ENCODE measurements around the gene PLD1. TPM values are rescaled to one million over a fixed set of nuclear protein-coding genes. Genes with fewer than 3 reads are reported as not detected.

The PLD1 gene
- polyA plus RNA-seq, 4 donors, result 35.9 to 99.1 (median 72.1) TPM

GRCh38 chr3:171807129-171807675, 3.1 kb downstream of the PLD1 start:
- H3K4me3 ChIP-seq (ENCODE audit: low read depth in 1 of 3, low read length in 3 of 3), result no peak overlapping the region
- H3K27me3 ChIP-seq (ENCODE audit: control insufficient read depth in 3 of 3, insufficient read depth in 3 of 3, low read length in 3 of 3), result no peaks in the 10 kb centered on the region
- FAIRE-seq (no peak), DNase-seq (no peak)
- no peaks in the 10 kb centered on the region for H3K9me3 ChIP-seq (ENCODE audit: control insufficient read depth in 2 of 2, insufficient read depth in 1 of 2, low read depth in 1 of 2, low read length in 1 of 2)
- WGBS, 3 donors, result 89 to 94% (median 94%) methylated on average over 7 of the region's 7 CpGs
- no peaks in the 10 kb centered on the region for H3K36me3 ChIP-seq (ENCODE audit: control insufficient read depth in 3 of 3, insufficient read depth in 2 of 3, low read depth in 1 of 3, low read length in 3 of 3)
- H3K27ac ChIP-seq (ENCODE audit: low read depth in 1 of 3, low read length in 2 of 3), result peak overlapping the region in 1 of 3 donors; percentile 77
- peaks cover 0 to 26% (median 5%) of the 10 kb centered on the region in 3 donors for H3K4me1 ChIP-seq (ENCODE audit: control insufficient read depth in 3 of 3, insufficient read depth in 2 of 3, low read depth in 1 of 3, low read length in 2 of 3)

GRCh38 chr3:171806200-171807128, 3.8 kb downstream of the PLD1 start:
- H3K36me3 ChIP-seq (ENCODE audit: control insufficient read depth in 3 of 3, insufficient read depth in 2 of 3, low read depth in 1 of 3, low read length in 3 of 3), result no peaks in the 10 kb centered on the region
- peaks cover 0 to 28% (median 5%) of the 10 kb centered on the region in 3 donors for H3K4me1 ChIP-seq (ENCODE audit: control insufficient read depth in 3 of 3, insufficient read depth in 2 of 3, low read depth in 1 of 3, low read length in 2 of 3)
- H3K4me3 ChIP-seq (ENCODE audit: low read depth in 1 of 3, low read length in 3 of 3), result no peak overlapping the region
- no peaks in the 10 kb centered on the region for H3K9me3 ChIP-seq (ENCODE audit: control insufficient read depth in 2 of 2, insufficient read depth in 1 of 2, low read depth in 1 of 2, low read length in 1 of 2)
- peak in 1 of 2 donors; percentile 32 for DNase-seq
- no peak for FAIRE-seq
- H3K27me3 ChIP-seq (ENCODE audit: control insufficient read depth in 3 of 3, insufficient read depth in 3 of 3, low read length in 3 of 3), result no peaks in the 10 kb centered on the region
- WGBS, 3 donors, result 48 to 79% (median 67%) methylated on average over 5 of the region's 5 CpGs
- peak overlapping the region in 1 of 3 donors; percentile 77 for H3K27ac ChIP-seq (ENCODE audit: low read depth in 1 of 3, low read length in 2 of 3)

DNA sequence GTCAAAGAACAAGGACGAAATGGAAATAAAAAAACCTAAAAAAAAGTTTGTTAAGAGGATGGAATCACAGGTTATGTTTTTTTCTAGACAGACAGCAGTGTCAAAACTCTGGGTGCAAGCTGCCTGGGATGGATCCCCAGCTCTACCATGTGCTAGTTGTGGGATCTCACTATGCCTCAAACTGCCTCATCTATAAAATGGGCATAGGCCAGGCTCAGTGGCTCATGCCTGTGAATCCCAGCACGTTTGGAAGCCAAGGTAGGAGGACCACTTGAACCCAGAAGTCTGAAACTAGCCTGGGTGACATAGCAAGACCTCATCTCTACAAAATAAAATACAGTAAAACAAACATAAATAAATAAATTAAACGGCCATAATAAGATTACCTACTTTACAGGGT, 4.6 kb downstream of the PLD1 start:
- no peak for FAIRE-seq
- WGBS, 3 donors, result 42 to 54% (median 50%) methylated on average over 3 of the region's 3 CpGs
- no peak for DNase-seq
- Histone ChIP-seq H3K4me1 (ENCODE audit: control insufficient read depth in 3 of 3, insufficient read depth in 2 of 3, low read depth in 1 of 3, low read length in 2 of 3) (peaks cover 0 to 20% (median 5%) of the 10 kb centered on the region in 3 donors), H3K4me3 (ENCODE audit: low read depth in 1 of 3, low read length in 3 of 3) (no peak overlapping the region), H3K36me3 (ENCODE audit: control insufficient read depth in 3 of 3, insufficient read depth in 2 of 3, low read depth in 1 of 3, low read length in 3 of 3) (no peaks in the 10 kb centered on the region), H3K9me3 (ENCODE audit: control insufficient read depth in 2 of 2, insufficient read depth in 1 of 2, low read depth in 1 of 2, low read length in 1 of 2) (no peaks in the 10 kb centered on the region), H3K27ac (ENCODE audit: low read depth in 1 of 3, low read length in 2 of 3) (peak overlapping the region in 1 of 3 donors; percentile 79), H3K27me3 (ENCODE audit: control insufficient read depth in 3 of 3, insufficient read depth in 3 of 3, low read length in 3 of 3) (no peaks in the 10 kb centered on the region)

DNA sequence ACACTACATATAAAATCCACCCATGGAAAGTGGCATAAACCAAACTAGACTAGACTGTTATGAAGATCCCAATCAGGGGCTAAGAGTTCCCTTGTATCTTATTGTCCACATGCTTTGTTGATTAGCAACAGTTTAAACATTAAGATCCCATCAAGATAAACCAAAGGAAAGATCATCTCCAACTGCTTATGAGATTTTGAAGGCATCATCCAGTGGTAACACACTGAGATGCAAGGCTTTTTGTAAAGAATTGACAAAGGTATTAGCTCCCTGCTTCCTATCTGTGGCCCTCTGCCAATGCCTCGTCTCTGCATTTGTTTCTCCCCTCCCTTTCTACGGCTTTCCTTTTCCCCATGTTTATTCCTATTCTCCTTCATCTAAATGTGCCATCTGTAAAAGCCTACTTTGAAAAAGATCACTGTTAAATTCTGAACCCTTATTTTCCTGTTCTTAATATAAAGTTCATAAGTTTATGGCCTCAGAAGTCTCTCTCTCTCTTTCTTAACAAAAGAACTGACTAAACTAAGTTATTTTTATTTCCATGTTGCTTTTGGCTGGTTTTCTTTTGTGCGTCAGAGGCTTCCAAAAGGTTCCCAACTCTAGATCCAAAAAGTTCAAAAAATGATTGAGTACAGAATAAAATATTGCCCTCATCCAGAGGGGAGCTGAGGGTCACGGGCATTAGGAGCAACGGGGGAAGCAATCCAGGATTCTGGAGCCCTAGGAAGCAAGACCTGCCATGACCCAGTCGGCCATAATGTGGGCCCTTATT, 5.5 kb downstream of the PLD1 start:
- H3K9me3 ChIP-seq (ENCODE audit: control insufficient read depth in 2 of 2, insufficient read depth in 1 of 2, low read depth in 1 of 2, low read length in 1 of 2), result no peaks in the 10 kb centered on the region
- H3K27ac ChIP-seq (ENCODE audit: low read depth in 1 of 3, low read length in 2 of 3), result peak overlapping the region in 1 of 3 donors; percentile 79
- H3K36me3 ChIP-seq (ENCODE audit: control insufficient read depth in 3 of 3, insufficient read depth in 2 of 3, low read depth in 1 of 3, low read length in 3 of 3), result no peaks in the 10 kb centered on the region
- WGBS, 3 donors, result 58 to 76% (median 68%) methylated on average over 6 of the region's 6 CpGs
- peaks cover 0 to 18% (median 5%) of the 10 kb centered on the region in 3 donors for H3K4me1 ChIP-seq (ENCODE audit: control insufficient read depth in 3 of 3, insufficient read depth in 2 of 3, low read depth in 1 of 3, low read length in 2 of 3)
- FAIRE-seq, result no peak
- no peak overlapping the region for H3K4me3 ChIP-seq (ENCODE audit: low read depth in 1 of 3, low read length in 3 of 3)
- no peaks in the 10 kb centered on the region for H3K27me3 ChIP-seq (ENCODE audit: control insufficient read depth in 3 of 3, insufficient read depth in 3 of 3, low read length in 3 of 3)
- no peak for DNase-seq

DNA sequence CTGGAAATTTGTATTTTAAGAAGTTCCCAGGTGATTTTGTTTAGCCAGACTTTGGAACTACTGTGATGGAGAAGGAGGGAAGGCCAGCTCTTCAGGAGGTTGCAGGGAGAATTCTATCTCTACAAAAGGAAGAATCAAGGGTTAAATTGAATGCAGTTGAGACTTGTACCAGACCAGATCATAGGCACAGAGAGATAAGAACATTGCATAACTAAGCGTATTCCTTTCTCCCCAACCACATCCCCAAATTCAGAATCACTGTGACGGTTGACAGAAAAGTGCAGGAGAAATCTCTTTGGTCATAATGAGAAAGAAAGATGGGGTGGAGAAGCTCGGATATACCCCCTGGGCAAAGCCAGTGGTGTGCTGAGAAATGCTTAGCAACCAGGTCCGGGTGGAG, 7.2 kb downstream of the PLD1 start:
- H3K9me3 ChIP-seq (ENCODE audit: control insufficient read depth in 2 of 2, insufficient read depth in 1 of 2, low read depth in 1 of 2, low read length in 1 of 2), result no peaks in the 10 kb centered on the region
- peaks cover 0 to 13% (median 5%) of the 10 kb centered on the region in 3 donors for H3K4me1 ChIP-seq (ENCODE audit: control insufficient read depth in 3 of 3, insufficient read depth in 2 of 3, low read depth in 1 of 3, low read length in 2 of 3)
- H3K4me3 ChIP-seq (ENCODE audit: low read depth in 1 of 3, low read length in 3 of 3), result no peak overlapping the region
- H3K27me3 ChIP-seq (ENCODE audit: control insufficient read depth in 3 of 3, insufficient read depth in 3 of 3, low read length in 3 of 3), result no peaks in the 10 kb centered on the region
- no peaks in the 10 kb centered on the region for H3K36me3 ChIP-seq (ENCODE audit: control insufficient read depth in 3 of 3, insufficient read depth in 2 of 3, low read depth in 1 of 3, low read length in 3 of 3)
- no peak for FAIRE-seq
- 82 to 92% (median 85%) methylated on average over 4 of the region's 4 CpGs for WGBS, 3 donors
- H3K27ac ChIP-seq (ENCODE audit: low read depth in 1 of 3, low read length in 2 of 3), result peak overlapping the region in 1 of 3 donors; percentile 7
- DNase-seq, result no peak

DNA sequence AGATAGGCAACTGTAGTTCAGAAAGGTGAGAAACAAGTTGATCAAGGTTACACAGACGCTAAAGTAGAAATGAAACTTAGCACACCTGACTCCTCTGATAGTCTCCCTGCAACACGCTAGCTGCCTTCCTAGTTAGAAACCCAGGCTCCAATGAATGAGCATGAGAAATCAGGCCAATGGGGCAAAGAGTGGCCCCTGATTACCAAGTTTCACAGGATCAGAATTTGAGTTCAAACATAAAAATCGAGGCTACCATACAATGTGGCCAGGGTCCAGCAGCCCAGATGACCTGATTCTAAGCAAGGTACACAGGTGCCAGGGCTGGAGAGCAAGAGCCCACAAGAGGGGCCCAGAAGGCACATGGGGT, 7.7 kb downstream of the PLD1 start:
- peak overlapping the region in 2 of 3 donors; percentile 22 to 28 for H3K27ac ChIP-seq (ENCODE audit: low read depth in 1 of 3, low read length in 2 of 3)
- no peak for FAIRE-seq
- no peak overlapping the region for H3K4me3 ChIP-seq (ENCODE audit: low read depth in 1 of 3, low read length in 3 of 3)
- no peaks in the 10 kb centered on the region for H3K9me3 ChIP-seq (ENCODE audit: control insufficient read depth in 2 of 2, insufficient read depth in 1 of 2, low read depth in 1 of 2, low read length in 1 of 2)
- no peaks in the 10 kb centered on the region for H3K27me3 ChIP-seq (ENCODE audit: control insufficient read depth in 3 of 3, insufficient read depth in 3 of 3, low read length in 3 of 3)
- peak; percentile 30 to 50 for DNase-seq
- H3K36me3 ChIP-seq (ENCODE audit: control insufficient read depth in 3 of 3, insufficient read depth in 2 of 3, low read depth in 1 of 3, low read length in 3 of 3), result no peaks in the 10 kb centered on the region
- 18 to 65% (median 35%) methylated on average over 3 of the region's 3 CpGs for WGBS, 3 donors
- H3K4me1 ChIP-seq (ENCODE audit: control insufficient read depth in 3 of 3, insufficient read depth in 2 of 3, low read depth in 1 of 3, low read length in 2 of 3), result peaks cover 0 to 13% (median 5%) of the 10 kb centered on the region in 3 donors

DNA sequence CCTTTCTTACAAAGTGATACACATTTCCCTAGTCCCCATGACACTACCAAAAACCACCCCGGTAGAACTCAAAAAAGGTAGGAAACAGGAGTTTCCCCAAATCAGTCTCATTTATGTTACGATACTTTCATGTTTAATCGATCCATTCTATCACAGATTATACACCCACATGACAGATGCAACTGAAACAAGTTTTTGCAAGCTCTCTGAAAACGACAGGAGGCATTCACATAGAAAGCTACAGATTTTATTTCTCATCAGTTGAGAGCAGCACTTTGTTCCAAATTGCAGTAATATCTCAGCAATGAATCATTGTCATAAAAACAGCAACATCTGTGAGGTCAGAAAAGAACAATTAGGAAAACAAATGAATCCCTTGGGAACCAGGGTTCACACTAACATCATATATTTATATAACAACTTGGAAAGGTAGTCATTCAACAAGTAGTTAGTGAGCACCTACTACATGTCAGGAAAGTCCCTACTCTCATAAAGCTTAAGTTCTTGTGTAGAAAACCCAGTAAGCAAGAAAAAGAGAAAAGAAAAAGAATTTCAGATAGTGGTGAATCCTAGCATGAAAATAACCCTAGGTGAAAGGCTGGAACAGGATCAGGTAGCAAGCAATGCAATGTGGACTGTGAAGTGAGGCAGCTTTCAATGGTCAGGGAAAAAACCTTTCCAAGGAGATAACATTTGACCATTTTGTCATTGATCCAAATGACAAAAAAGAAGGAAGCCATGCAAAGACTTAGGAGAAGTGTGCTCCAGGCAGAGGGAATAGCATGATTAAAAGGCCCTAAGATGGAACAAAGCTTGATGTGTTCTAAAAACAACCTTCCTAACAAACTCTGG, 8.3 kb downstream of the PLD1 start:
- Histone ChIP-seq H3K27me3 (ENCODE audit: control insufficient read depth in 3 of 3, insufficient read depth in 3 of 3, low read length in 3 of 3) (no peaks in the 10 kb centered on the region), H3K9me3 (ENCODE audit: control insufficient read depth in 2 of 2, insufficient read depth in 1 of 2, low read depth in 1 of 2, low read length in 1 of 2) (no peaks in the 10 kb centered on the region), H3K36me3 (ENCODE audit: control insufficient read depth in 3 of 3, insufficient read depth in 2 of 3, low read depth in 1 of 3, low read length in 3 of 3) (no peaks in the 10 kb centered on the region), H3K4me3 (ENCODE audit: low read depth in 1 of 3, low read length in 3 of 3) (no peak overlapping the region), H3K27ac (ENCODE audit: low read depth in 1 of 3, low read length in 2 of 3) (peak overlapping the region in 2 of 3 donors; percentile 5 to 68), H3K4me1 (ENCODE audit: control insufficient read depth in 3 of 3, insufficient read depth in 2 of 3, low read depth in 1 of 3, low read length in 2 of 3) (peaks cover 0 to 19% (median 5%) of the 10 kb centered on the region in 3 donors)
- FAIRE-seq (no peak), DNase-seq (no peak)
- 55 to 63% (median 60%) methylated on average over 4 of the region's 4 CpGs for WGBS, 3 donors

Measured in small intestine (tissue), 7 donors.